AG09319 (cell line): Measurements from ENCODE around the gene EXOC6B.
"Not testable (repeated sequence)": the region's sequence is repeated elsewhere in the genome, so short reads cannot be mapped to it uniquely, and the experiment has no call there.

ENCODE experiments used
- DNase-seq: peaks from one replicate; pipeline ENCODE4 v3.0.0-alpha.2; 2010; ENCODE audit warnings: low read depth; ENCODE audit errors: extremely low read depth
- CTCF ChIP-seq: IDR thresholded peaks from 2 replicates; pipeline ENCODE4 v1.5.1; 2011; ENCODE audit warnings: low read depth, mild to moderate bottlenecking, inconsistent platforms, low read length, moderate library complexity

Gene EXOC6B

DNA sequence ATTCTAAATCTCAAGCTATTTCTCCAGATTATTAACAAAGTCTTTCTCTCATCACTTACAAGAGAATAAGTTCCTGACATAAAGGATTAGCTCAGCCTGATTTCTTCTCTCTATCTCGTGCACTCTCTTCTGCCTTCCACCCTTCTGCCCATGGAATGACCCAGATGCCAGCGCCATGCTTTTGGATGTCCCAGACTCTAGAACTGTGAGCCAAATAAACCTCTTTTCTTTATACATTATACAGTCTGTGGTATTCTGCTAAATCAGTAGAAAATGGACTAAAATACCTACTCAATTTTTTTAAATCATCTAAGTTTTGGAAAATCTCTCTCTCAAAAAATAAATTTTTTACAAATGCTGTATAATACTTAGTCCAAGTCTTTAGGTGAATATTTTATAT, 218.6 kb downstream of the EXOC6B start:
- no peak for DNase-seq
- TF ChIP-seq CTCF: no peak

DNA sequence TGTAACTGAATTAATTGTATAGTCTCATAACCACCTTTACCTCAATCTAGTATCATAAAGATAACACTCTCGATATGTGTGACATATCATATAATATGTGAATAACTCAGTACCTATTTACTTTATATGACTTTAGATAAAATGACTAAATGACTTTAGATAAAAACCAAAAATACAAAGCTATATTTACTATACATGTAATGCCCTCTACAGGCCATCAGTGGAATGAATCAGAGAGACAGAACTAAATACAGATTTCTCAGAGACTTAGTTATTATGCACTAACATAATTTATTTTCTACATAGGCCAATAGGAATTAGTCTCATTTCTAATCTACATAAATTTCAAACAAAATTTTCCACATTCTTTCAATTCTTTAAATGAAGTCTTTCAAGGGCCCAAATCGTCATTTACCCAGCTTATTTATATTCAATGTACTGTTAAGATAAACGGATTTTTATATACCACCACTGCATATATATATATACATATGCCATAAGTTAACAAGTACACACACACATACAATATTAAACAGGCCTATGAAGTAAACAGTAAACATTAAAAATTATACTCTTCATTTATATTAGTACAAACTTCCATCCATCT, 219.9 kb downstream of the EXOC6B start:
- peak; percentile 61 for TF ChIP-seq CTCF

GRCh38 chr2:72604468-72604867, 221.4 kb downstream of the EXOC6B start:
- TF ChIP-seq CTCF: no peak
- DNase-seq: no peak

More for the DNA sequence above, 219.9 kb downstream of the EXOC6B start:
- DNase-seq: no peak

DNA sequence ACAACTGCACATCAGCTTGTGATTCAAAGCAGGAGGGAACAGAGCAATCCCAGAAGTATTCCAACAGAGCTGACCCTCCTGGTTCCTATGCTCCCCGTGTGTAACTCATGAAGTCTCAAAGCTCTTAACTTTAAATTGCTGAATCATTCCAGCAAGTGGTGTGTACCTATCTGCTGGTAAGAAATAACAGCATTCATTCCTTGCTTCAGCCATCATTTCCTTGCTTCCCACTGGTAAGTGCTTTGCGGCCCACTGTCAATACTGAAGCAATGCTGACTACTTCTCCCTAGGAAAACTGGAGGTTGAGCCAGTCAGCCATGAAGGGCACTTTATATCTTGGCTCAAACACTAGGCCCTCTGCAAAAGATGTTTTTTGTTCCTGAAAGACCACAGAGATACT, 222.4 kb downstream of the EXOC6B start:
- no peak for TF ChIP-seq CTCF

DNA sequence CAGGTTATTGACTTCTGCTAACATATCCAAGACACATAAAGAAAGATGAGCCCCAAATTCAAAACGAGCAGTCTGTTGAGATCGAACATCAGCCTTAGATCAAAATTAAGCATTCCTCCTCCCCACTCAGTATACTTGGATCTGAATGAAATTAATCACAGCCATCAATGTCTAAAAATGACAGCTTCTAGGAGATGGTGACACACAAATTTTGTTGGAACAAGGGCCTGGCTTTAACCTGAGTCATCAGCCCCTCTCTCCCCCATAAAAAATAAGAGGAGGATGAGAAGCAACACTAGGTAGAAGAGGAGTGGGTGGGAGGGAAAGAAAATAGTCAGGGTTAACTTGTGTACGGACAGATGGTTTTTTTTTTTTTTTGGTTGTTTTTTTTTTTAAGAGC, 223.1 kb downstream of the EXOC6B start:
- no peak for TF ChIP-seq CTCF
- DNase-seq: no peak

More for the DNA sequence above, 222.4 kb downstream of the EXOC6B start:
- no peak for DNase-seq

GRCh38 chr2:72602095-72602494, 223.7 kb downstream of the EXOC6B start:
- no peak for DNase-seq
- TF ChIP-seq CTCF: no peak

DNA sequence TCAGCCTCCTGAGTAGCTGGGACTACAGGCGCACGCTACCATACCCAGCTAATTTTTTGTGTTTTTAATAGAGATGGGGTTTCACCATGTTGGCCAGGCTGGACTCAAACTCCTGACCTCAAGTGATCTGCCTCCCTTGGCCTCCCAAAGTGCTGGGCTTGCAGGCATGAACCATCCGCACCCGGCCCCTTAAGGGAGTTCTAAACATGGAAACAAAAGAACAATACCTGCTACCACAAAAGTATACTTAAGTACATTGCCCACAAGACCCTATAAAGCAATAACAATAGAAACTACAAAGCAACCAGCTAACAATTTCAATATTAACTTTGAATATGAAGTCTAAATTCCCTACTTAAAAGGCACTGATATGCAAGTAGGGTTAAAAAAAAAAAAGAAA, 242.0 kb downstream of the EXOC6B start:
- DNase-seq: not testable (repeated sequence)

- peak; percentile 12 for DNase-seq
- TF ChIP-seq CTCF: no peak
Measured at GRCh38 chr2:72583376-72583775, 242.5 kb downstream of the EXOC6B start.
